SK-N-SH treated with all-trans-retinoic acid at 6 μM for 48 hours (cell line): ENCODE data around the gene ACADSB.

ENCODE experiments used
- ATAC-seq: fragments of 200-7000 bp; cut with Tn5 transposase; 3 replicates; pipeline ENCODE4 v1.9.1; 2020; ENCODE audit warnings: mild to moderate bottlenecking, moderate library complexity
- ARNTL ChIP-seq: fragments of 450-650 bp; formaldehyde crosslinking; IDR thresholded peaks from 2 replicates; pipeline ENCODE4 v1.5.0; 2020; ENCODE audit warnings: low read depth, mild to moderate bottlenecking, moderate library complexity, borderline replicate concordance
- BACH2 ChIP-seq: fragments of 250-450 bp; sonication (Bioruptor Pico); IDR thresholded peaks from 2 replicates; pipeline ENCODE4 v1.9.0; 2021; ENCODE audit warnings: mild to moderate bottlenecking, borderline replicate concordance
- CREB5 ChIP-seq: fragments of 250-450 bp; sonication (Bioruptor Pico); IDR thresholded peaks from 2 replicates; pipeline ENCODE4 v1.5.1; 2020; ENCODE audit warnings: low read depth, mild to moderate bottlenecking, moderate library complexity
- CSDC2 ChIP-seq: fragments of 250-450 bp; sonication (Bioruptor Pico); IDR thresholded peaks from 2 replicates; pipeline ENCODE4 v1.5.0; 2020; ENCODE audit warnings: mild to moderate bottlenecking, moderate library complexity
- CSRNP3 ChIP-seq: fragments of 250-450 bp; sonication (Bioruptor Pico); IDR thresholded peaks from 2 replicates; pipeline ENCODE4 v1.5.1; 2021; ENCODE audit warnings: mild to moderate bottlenecking, moderate library complexity
- ESRRG ChIP-seq: fragments of 250-450 bp; sonication (Bioruptor Pico); IDR thresholded peaks from 2 replicates; pipeline ENCODE4 v1.6.1; 2021; ENCODE audit warnings: mild to moderate bottlenecking
- GLIS3 ChIP-seq: fragments of 250-450 bp; sonication (Bioruptor Pico); IDR thresholded peaks from 2 replicates; pipeline ENCODE4 v1.5.0; 2020; ENCODE audit warnings: mild to moderate bottlenecking, moderate library complexity
- ISL1 ChIP-seq: fragments of 250-450 bp; sonication (Bioruptor Pico); IDR thresholded peaks from 2 replicates; pipeline ENCODE4 v2.1.2; 2022; ENCODE audit warnings: mild to moderate bottlenecking, moderate library complexity
- OSR1 ChIP-seq: fragments of 250-450 bp; sonication (Bioruptor Pico); IDR thresholded peaks from 2 replicates; pipeline ENCODE4 v1.8.0; 2022; ENCODE audit warnings: moderate library complexity, mild to moderate bottlenecking, inconsistent platforms
- PATZ1 ChIP-seq: fragments of 250-450 bp; sonication (Bioruptor Pico); IDR thresholded peaks from 2 replicates; pipeline ENCODE4 v1.8.0; 2020; ENCODE audit warnings: mild to moderate bottlenecking, moderate library complexity, borderline replicate concordance
- POU6F1 ChIP-seq: fragments of 250-450 bp; sonication (Bioruptor Pico); IDR thresholded peaks from 2 replicates; pipeline ENCODE4 v1.8.0; 2021; ENCODE audit warnings: low read depth, mild to moderate bottlenecking, moderate library complexity, borderline replicate concordance
- PPARA ChIP-seq: fragments of 250-450 bp; sonication (Bioruptor Pico); IDR thresholded peaks from 2 replicates; pipeline ENCODE4 v1.5.0; 2020; ENCODE audit warnings: mild to moderate bottlenecking, borderline replicate concordance
- RARB ChIP-seq: fragments of 250-450 bp; sonication (Bioruptor Pico); IDR thresholded peaks from 2 replicates; pipeline ENCODE4 v1.8.0; 2021; ENCODE audit warnings: mild to moderate bottlenecking, moderate library complexity
- SNAI2 ChIP-seq: fragments of 250-450 bp; sonication (Bioruptor Pico); IDR thresholded peaks from 2 replicates; pipeline ENCODE4 v1.5.0; 2020; ENCODE audit warnings: mild to moderate bottlenecking, moderate library complexity
- TCF4 ChIP-seq: fragments of 250-450 bp; sonication (Bioruptor Pico); IDR thresholded peaks from 2 replicates; pipeline ENCODE4 v1.8.0; 2021; ENCODE audit warnings: mild to moderate bottlenecking, moderate library complexity, borderline replicate concordance
- TOX ChIP-seq: fragments of 250-450 bp; sonication (Bioruptor Pico); IDR thresholded peaks from 2 replicates; pipeline ENCODE4 v1.8.0; 2021; ENCODE audit warnings: mild to moderate bottlenecking, moderate library complexity, borderline replicate concordance
- TSHZ2 ChIP-seq: fragments of 250-450 bp; sonication (Bioruptor Pico); IDR thresholded peaks from 2 replicates; pipeline ENCODE4 v1.5.0; 2020; ENCODE audit warnings: mild to moderate bottlenecking, moderate library complexity
- ZC3H10 ChIP-seq: fragments of 250-450 bp; sonication (Bioruptor Pico); IDR thresholded peaks from 2 replicates; pipeline ENCODE4 v1.5.1; 2021; ENCODE audit warnings: mild to moderate bottlenecking, moderate library complexity
- ZFP3 ChIP-seq: fragments of 250-450 bp; sonication (Bioruptor Pico); IDR thresholded peaks from 2 replicates; pipeline ENCODE4 v1.5.0; 2020; ENCODE audit warnings: mild to moderate bottlenecking, moderate library complexity
- ZNF565 ChIP-seq: fragments of 450-650 bp; formaldehyde crosslinking; conservative IDR thresholded peaks from 2 replicates; pipeline ENCODE4 v1.5.0; 2020; ENCODE audit warnings: low read depth, mild to moderate bottlenecking, moderate library complexity
- ZNF70 ChIP-seq: fragments of 450-650 bp; formaldehyde crosslinking; IDR thresholded peaks from 2 replicates; pipeline ENCODE4 v1.5.0; 2020; ENCODE audit warnings: mild to moderate bottlenecking, moderate library complexity
- ZNF8 ChIP-seq: fragments of 450-650 bp; formaldehyde crosslinking; IDR thresholded peaks from 2 replicates; pipeline ENCODE4 v1.5.0; 2020; ENCODE audit warnings: mild to moderate bottlenecking, moderate library complexity

The ACADSB gene

GRCh38 chr10:123069246-123069986 is 60.6 kb downstream of the ACADSB start (continued):
- TF ChIP-seq TOX (CRISPR knock-in tag) (no peak), ZNF565 (CRISPR knock-in tag) (no peak), CSRNP3 (CRISPR knock-in tag) (no peak), PPARA (CRISPR knock-in tag) (no peak)

GRCh38 chr10:123073187-123073586 is 64.4 kb downstream of the ACADSB start:
- ATAC-seq: no peak
- TF ChIP-seq ARNTL (CRISPR knock-in tag): no peak
- no peak for TF ChIP-seq PATZ1
- TF ChIP-seq ZNF8: no peak
- TF ChIP-seq TOX (CRISPR knock-in tag): no peak
- TF ChIP-seq POU6F1 (CRISPR knock-in tag): no peak
- no peak for TF ChIP-seq ZC3H10 (CRISPR knock-in tag)
- no peak for TF ChIP-seq CREB5 (CRISPR knock-in tag)
- no peak for TF ChIP-seq ZNF565 (CRISPR knock-in tag)
- TF ChIP-seq RARB (CRISPR knock-in tag): no peak
- no peak for TF ChIP-seq TCF4 (CRISPR knock-in tag)
- TF ChIP-seq OSR1 (CRISPR knock-in tag): no peak
- no peak for TF ChIP-seq ZFP3 (CRISPR knock-in tag)
- no peak for TF ChIP-seq TSHZ2
- TF ChIP-seq BACH2 (CRISPR knock-in tag): no peak
- TF ChIP-seq CSRNP3 (CRISPR knock-in tag): no peak
- TF ChIP-seq, all 23 proteins: peak for 0

- no peak for ATAC-seq
- no peak for TF ChIP-seq ZC3H10 (CRISPR knock-in tag)
- TF ChIP-seq RARB (CRISPR knock-in tag): no peak
- TF ChIP-seq GLIS3 (CRISPR knock-in tag): no peak
- no peak for TF ChIP-seq PATZ1
- no peak for TF ChIP-seq SNAI2 (CRISPR knock-in tag)
- no peak for TF ChIP-seq CSDC2 (CRISPR knock-in tag)
- no peak for TF ChIP-seq TCF4 (CRISPR knock-in tag)
- no peak for TF ChIP-seq ZNF70
- TF ChIP-seq ARNTL (CRISPR knock-in tag): no peak
- no peak for TF ChIP-seq ZNF8
- TF ChIP-seq TOX (CRISPR knock-in tag): no peak
- TF ChIP-seq ESRRG: no peak
- no peak for TF ChIP-seq POU6F1 (CRISPR knock-in tag)
- TF ChIP-seq OSR1 (CRISPR knock-in tag): no peak
- no peak for TF ChIP-seq ISL1 (CRISPR knock-in tag)
Measured at GRCh38 chr10:123074215-123074614, 65.4 kb downstream of the ACADSB start.
